ENCODE results near the gene CLEC20A. TPM values are rescaled to one million over a fixed set of nuclear protein-coding genes. Genes with fewer than 3 reads are reported as not detected.

The CLEC20A gene
- total RNA-seq, 1 experiment from 2014 or later, result not detected

GRCh38 chr1:178450871-178451270, 45.9 kb downstream of the CLEC20A start:
- Histone ChIP-seq H3K9me3 (no peaks in the 10 kb centered on the region), H3K27me3 (replicated peaks; ENCODE audit: control insufficient read depth, insufficient read depth, low read length) (no peaks in the 10 kb centered on the region), H3K4me3 (ENCODE audit: low read depth, low read length) (no peak overlapping the region), H3K36me3 (ENCODE audit: control insufficient read depth, insufficient read depth, low read length) (no peaks in the 10 kb centered on the region), H3K4me1 (peaks cover 43% of the 10 kb centered on the region)
- POLR2A ChIA-PET, result no interaction called here
- BruUV-seq (replicated peaks), result no TSS peak
- Mint-ChIP-seq H3K9me3 (ENCODE audit: unreplicated experiment) (no peaks in the 10 kb centered on the region), H3K4me1 (ENCODE audit: low read depth, unreplicated experiment) (peaks cover 37% of the 10 kb centered on the region), H3K36me3 (ENCODE audit: insufficient read depth, unreplicated experiment) (peaks cover 18% of the 10 kb centered on the region), H3K27ac (ENCODE audit: unreplicated experiment) (no peak overlapping the region), H3K4me3 (ENCODE audit: unreplicated experiment) (no peak overlapping the region), H3K27me3 (ENCODE audit: insufficient read depth, unreplicated experiment) (no peaks in the 10 kb centered on the region)
- no peak for DNase-seq
- intact Hi-C loops (cut with micrococcal nuclease; ENCODE audit: unreplicated experiment), result loop anchor here (5.0 kb wide), 1 partner anchor 139 kb away; no protein-coding TSS in a partner anchor
- CTCF ChIA-PET, result no interaction called here
- no peak for TF ChIP-seq CTCF (IDR thresholded peaks at IDR 0.05; ENCODE audit: insufficient read depth in 1 of 2, low read depth in 1 of 2, low read length in 1 of 2, severe bottlenecking in 1 of 2, unreplicated experiment in 1 of 2)

GRCh38 chr1:178442925-178443324, 53.8 kb downstream of the CLEC20A start:
- POLR2A ChIA-PET, result no interaction called here

GRCh38 chr1:178438432-178438831, 58.3 kb downstream of the CLEC20A start:
- ChIA-PET CTCF (interaction anchor here (0.6 kb wide), 1 partner anchor 142 kb away, joined by 5 read pairs; no protein-coding TSS in a partner anchor), POLR2A (interaction anchor here (0.6 kb wide), 1 partner anchor 58 kb away, joined by 3 read pairs; no protein-coding TSS in a partner anchor)
- Histone ChIP-seq H3K36me3 (ENCODE audit: control insufficient read depth, insufficient read depth, low read length) (no peaks in the 10 kb centered on the region; the same call in 1 of the 2 replicates), H3K4me3 (ENCODE audit: low read depth, low read length) (no peak overlapping the region), H3K9me3 (no peaks in the 10 kb centered on the region), H3K4me1 (no peaks in the 10 kb centered on the region), H3K27me3 (replicated peaks; ENCODE audit: control insufficient read depth, insufficient read depth, low read length) (no peaks in the 10 kb centered on the region)
- BruUV-seq (replicated peaks), result no TSS peak
- no peaks in the 10 kb centered on the region for H3K9me3 Mint-ChIP-seq (ENCODE audit: unreplicated experiment)
- no peaks in the 10 kb centered on the region for H3K4me1 Mint-ChIP-seq (ENCODE audit: low read depth, unreplicated experiment)
- peaks cover 15% of the 10 kb centered on the region for H3K36me3 Mint-ChIP-seq (ENCODE audit: insufficient read depth, unreplicated experiment)
- intact Hi-C loops (cut with micrococcal nuclease; ENCODE audit: unreplicated experiment), result no loop called here
- no peak overlapping the region for H3K4me3 Mint-ChIP-seq (ENCODE audit: unreplicated experiment)
- no peaks in the 10 kb centered on the region for H3K27me3 Mint-ChIP-seq (ENCODE audit: insufficient read depth, unreplicated experiment)
- DNase-seq, result no peak
- H3K27ac Mint-ChIP-seq (ENCODE audit: unreplicated experiment), result no peak overlapping the region
- no peak for TF ChIP-seq CTCF (IDR thresholded peaks at IDR 0.05; ENCODE audit: insufficient read depth in 1 of 2, low read depth in 1 of 2, low read length in 1 of 2, severe bottlenecking in 1 of 2, unreplicated experiment in 1 of 2)

More at GRCh38 chr1:178442925-178443324, 53.8 kb downstream of the CLEC20A start:
- Mint-ChIP-seq H3K4me3 (ENCODE audit: unreplicated experiment) (no peak overlapping the region), H3K27ac (ENCODE audit: unreplicated experiment) (no peak overlapping the region), H3K9me3 (ENCODE audit: unreplicated experiment) (no peaks in the 10 kb centered on the region), H3K27me3 (ENCODE audit: insufficient read depth, unreplicated experiment) (no peaks in the 10 kb centered on the region), H3K4me1 (ENCODE audit: low read depth, unreplicated experiment) (peaks cover 11% of the 10 kb centered on the region), H3K36me3 (ENCODE audit: insufficient read depth, unreplicated experiment) (peaks cover 21% of the 10 kb centered on the region)
- CTCF ChIA-PET, result no interaction called here
- H3K4me3 ChIP-seq (ENCODE audit: low read depth, low read length), result no peak overlapping the region
- intact Hi-C loops (cut with micrococcal nuclease; ENCODE audit: unreplicated experiment), result no loop called here
- peaks cover 7% of the 10 kb centered on the region; the same call in 1 of the 2 replicates for H3K4me1 ChIP-seq
- BruUV-seq (replicated peaks), result no TSS peak
- no peak for DNase-seq
- no peak for TF ChIP-seq CTCF (IDR thresholded peaks at IDR 0.05; ENCODE audit: insufficient read depth in 1 of 2, low read depth in 1 of 2, low read length in 1 of 2, severe bottlenecking in 1 of 2, unreplicated experiment in 1 of 2)
- H3K36me3 ChIP-seq (ENCODE audit: control insufficient read depth, insufficient read depth, low read length), result no peaks in the 10 kb centered on the region; the same call in 1 of the 2 replicates
- no peaks in the 10 kb centered on the region for H3K9me3 ChIP-seq
- H3K27me3 ChIP-seq (replicated peaks; ENCODE audit: control insufficient read depth, insufficient read depth, low read length), result no peaks in the 10 kb centered on the region

Measured in Caco-2 (cell line).